ENCODE measurements around the gene DDX28. TPM values are rescaled to one million over a fixed set of nuclear protein-coding genes. Genes with fewer than 3 reads are reported as not detected.

Gene DDX28, protein sequence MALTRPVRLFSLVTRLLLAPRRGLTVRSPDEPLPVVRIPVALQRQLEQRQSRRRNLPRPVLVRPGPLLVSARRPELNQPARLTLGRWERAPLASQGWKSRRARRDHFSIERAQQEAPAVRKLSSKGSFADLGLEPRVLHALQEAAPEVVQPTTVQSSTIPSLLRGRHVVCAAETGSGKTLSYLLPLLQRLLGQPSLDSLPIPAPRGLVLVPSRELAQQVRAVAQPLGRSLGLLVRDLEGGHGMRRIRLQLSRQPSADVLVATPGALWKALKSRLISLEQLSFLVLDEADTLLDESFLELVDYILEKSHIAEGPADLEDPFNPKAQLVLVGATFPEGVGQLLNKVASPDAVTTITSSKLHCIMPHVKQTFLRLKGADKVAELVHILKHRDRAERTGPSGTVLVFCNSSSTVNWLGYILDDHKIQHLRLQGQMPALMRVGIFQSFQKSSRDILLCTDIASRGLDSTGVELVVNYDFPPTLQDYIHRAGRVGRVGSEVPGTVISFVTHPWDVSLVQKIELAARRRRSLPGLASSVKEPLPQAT
- 17.9 and 18.0 TPM in 2 replicates for total RNA-seq (2014; rRNA removed; shearing (Covaris generic); ENCODE audit: low replicate concordance)

DNA sequence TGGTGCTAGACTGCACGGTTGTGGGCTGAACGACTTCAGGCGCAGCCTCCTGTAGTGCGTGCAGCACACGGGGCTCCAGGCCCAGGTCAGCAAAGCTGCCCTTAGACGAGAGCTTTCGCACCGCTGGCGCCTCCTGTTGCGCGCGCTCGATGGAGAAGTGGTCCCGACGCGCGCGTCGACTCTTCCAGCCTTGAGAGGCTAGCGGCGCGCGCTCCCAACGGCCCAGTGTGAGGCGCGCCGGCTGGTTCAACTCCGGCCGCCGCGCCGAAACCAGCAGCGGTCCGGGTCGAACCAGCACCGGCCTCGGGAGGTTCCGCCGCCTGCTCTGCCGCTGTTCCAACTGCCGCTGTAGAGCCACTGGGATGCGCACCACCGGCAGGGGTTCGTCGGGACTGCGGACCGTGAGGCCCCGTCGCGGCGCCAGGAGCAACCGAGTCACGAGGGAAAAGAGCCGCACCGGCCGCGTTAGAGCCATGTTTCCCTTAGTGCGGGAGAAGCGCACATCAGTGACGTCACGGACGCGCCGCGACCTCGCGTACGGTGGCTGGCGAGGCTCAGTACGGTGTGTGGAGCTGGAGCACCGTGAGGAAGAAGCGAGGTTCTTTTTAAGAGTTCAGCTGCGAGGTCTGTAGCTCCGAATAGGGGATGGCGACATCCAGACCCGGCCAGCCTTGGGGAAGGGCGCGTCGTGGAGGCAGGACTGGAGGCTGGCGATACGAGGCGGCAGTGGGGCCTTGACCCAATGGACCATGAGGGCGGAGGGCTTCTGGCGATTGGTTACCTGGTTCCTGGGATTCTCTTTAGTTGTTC is at the start of gene DDX28, which contains the start of gene DUS2:
TSS of gene DDX28 (minus strand) at position 505 of the 810 bp plus-strand sequence. CDS start at position 475, 30 bp downstream.
TSS of gene DUS2 (plus strand) at position 557 of the 810 bp plus-strand sequence. CDS start 14,740 bp downstream, outside the sequence.
- DNase-seq: peak; percentile 82
- Histone ChIP-seq H3K36me3 (peaks cover 3% of the 10 kb centered on the region; the same call in 1 of the 2 replicates), H3K27me3 (no peaks in the 10 kb centered on the region), H3K9me3 (no peaks in the 10 kb centered on the region), H3K4me3 (peak within 1 kb of the TSS; percentile 91)

DNA sequence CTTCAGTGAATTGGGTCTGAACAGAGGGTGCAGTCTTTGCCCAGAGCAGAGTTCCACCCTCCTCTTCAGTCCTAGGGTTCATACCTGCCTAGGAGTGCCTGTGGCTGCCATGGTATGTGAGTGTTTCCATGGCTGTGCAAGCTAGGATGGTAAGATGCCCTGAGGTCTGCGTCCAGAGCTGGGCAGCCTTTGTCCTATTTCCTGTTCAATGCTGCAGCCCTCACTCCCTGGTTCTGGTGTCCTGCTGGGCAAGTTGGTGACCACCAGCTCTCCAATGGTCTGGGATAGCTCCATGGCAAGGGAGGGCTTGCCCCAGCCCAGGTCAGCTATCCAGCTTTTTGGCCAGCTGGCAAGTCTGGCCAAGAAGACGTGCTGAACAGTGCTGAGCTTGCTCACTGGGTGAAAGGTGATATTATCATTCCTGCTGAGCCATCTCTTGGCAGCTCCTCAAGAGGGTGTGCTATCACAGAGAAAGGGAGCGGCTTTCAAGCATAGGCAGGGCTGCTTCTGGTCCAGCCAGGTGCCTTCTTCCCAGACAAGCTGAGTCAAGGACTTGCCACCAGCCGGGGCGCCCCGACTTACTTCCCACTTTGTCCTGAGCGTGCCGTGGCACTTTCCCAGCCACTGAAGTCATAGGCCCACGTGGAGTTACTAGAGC is 49.1 kb upstream of the DDX28 start:
- Histone ChIP-seq H3K9me3 (no peaks in the 10 kb centered on the region), H3K4me3 (no peak overlapping the region), H3K27me3 (no peaks in the 10 kb centered on the region), H3K36me3 (no peaks in the 10 kb centered on the region)
- peak; percentile 52 for DNase-seq

DNA sequence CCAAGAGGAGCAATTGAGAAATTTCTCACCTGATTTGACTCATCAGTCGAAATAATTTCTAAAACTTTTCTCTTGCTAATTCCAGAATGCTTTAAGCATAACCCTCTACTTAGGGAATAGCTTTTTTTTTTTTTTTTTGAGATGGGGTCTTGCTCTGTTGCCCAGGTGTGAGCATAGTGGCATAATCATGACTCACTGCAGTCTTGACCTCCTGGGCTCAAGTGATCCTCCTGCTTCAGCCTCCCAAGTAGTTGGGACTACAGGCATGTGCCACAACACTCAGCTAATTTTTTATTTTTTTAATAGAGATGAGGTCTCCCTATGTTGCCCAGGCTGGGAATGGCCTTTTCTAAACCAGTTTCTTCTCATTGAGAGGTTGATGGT is 48.5 kb upstream of the DDX28 start:
- H3K9me3 ChIP-seq: no peaks in the 10 kb centered on the region
- H3K36me3 ChIP-seq: no peaks in the 10 kb centered on the region
- no peaks in the 10 kb centered on the region for H3K27me3 ChIP-seq
- no peak for DNase-seq
- no peak overlapping the region for H3K4me3 ChIP-seq

DNA sequence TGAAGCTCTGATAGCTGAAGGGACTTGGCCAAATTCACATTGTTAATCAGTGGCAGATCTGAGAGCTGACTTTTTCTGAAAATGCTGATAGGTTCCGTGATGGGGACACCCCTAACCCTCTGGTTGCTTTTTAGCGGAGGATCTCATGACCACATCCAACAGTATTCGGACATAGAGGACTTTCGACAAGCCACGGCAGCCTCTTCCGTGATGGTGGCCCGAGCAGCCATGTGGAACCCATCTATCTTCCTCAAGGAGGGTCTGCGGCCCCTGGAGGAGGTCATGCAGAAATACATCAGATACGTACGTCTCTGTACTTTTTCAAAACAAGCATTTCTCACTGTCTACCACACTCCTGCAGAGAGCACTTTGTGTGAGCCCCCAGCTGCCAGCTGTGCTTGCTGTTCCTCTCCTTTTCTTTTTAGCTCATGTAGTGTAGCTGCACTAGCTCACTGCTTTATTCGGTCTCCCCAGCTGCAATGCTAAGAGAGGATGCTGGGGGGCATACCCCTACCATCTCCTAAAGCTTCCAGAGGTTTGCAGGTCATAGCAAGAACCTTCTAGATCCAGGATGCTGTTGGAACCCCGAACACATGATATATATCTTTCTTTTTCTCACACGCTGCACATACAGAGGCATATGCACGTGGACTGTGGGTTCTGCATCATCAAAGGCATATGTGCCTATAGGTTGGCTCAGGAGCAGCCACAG is 47.9 kb upstream of the DDX28 start:
- no peak overlapping the region for H3K4me3 ChIP-seq
- no peaks in the 10 kb centered on the region for H3K27me3 ChIP-seq
- no peaks in the 10 kb centered on the region for H3K9me3 ChIP-seq
- no peaks in the 10 kb centered on the region for H3K36me3 ChIP-seq
- DNase-seq: no peak

DNA sequence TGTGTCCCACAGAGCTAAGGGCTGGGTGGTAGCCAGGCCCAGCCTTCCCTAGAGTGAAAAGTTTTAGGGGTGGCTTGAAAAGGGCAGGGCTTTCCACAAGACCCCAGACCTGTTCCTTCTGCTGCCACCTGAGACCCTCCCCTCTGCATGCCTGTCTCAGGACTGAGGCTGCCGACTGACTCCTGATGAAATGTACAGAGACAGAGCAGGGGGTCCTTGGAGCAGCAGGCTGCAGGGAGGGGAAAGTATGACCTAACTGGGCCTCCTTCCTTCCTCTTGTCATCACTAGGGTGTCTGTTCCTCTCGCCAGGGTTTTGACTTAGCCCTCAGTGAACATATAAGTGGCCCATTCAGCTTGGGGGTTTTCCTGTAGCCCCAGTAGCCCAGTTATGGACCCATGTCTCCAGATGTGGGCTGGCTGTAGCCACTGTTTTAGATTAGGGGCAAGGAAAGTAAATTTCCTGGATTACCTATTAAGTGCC is 47.3 kb upstream of the DDX28 start:
- DNase-seq: no peak
- H3K9me3 ChIP-seq: no peaks in the 10 kb centered on the region
- no peaks in the 10 kb centered on the region for H3K36me3 ChIP-seq
- no peaks in the 10 kb centered on the region for H3K27me3 ChIP-seq
- no peak overlapping the region for H3K4me3 ChIP-seq

DNA sequence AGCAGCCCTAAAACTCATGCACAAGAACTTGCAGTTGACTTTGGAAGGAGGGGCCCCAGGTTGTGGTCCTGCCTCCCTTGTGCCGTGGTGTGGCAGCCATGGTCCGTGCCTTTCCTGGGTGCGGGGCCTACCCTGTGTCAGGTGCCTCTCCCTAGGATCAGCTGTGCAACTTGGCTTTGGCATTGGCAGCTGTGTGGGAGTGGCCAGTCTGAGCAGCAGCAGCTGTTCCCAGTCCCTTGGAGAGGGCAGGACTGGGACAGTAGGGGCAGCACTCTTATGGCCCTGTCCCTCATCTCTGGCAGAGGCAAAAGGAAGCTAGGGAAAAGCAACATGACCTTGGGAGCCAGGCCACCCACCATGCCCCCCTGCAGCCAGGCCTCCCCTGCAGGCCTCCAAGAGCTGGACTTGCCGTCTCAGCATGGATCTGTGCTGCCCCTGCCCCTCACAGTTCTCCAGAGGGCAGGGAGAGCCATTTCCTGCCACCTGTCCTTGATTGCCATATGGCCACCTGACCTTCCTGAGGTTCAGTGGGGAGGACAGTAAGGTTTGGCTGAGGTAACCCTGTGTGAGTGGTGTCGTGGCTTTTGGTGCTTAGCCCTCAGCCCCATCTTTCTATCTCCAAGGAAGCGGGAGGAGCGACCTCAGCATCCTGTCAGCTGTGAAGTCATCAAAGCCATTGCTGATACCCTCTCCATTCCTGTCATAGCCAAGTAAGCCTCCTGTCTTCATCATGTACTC is 46.6 kb upstream of the DDX28 start:
- no peaks in the 10 kb centered on the region for H3K27me3 ChIP-seq
- no peak for DNase-seq
- H3K36me3 ChIP-seq: no peaks in the 10 kb centered on the region; the same call in 1 of the 2 replicates
- H3K9me3 ChIP-seq: no peaks in the 10 kb centered on the region
- no peak overlapping the region for H3K4me3 ChIP-seq

DNA sequence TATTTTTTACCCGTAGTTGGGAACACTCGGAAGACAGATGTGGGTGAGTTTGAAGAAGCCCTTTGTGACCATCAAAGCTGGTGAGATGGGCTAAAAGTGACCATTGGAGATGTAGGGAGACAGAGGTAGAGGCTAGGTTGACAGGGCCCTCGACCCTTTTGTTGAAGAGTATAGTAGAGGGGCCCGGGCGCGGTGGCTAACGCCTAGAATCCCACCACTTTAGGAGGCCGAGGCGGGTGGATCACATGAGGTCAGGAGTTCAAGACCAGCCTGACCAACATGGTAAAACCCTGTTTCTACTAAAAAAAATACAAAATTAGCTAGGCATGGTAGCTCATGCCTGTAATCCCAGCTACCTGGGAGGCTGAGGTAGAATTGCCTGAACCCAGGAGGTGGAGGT is 45.9 kb upstream of the DDX28 start:
- no peak for DNase-seq
- H3K27me3 ChIP-seq: no peaks in the 10 kb centered on the region
- H3K4me3 ChIP-seq: no peak overlapping the region

DNA sequence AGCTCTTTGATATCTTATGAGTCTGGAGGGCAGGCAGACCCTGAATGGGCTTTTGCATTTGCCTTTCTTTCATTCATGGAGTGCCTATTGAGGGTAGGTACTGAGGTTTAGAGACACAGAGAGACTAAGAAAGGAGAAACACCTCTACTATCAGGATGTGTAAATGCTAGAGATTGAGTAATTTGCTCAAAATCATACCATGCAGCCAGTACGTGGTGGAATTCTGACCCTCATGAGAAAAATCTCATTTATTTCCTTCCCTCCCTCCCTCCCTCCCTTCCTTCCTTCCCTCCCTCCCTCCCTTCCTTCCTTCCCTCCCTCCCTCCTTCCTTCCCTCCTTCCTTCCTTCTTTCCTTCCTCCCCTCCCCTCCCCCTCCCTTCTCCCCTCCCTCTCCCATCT is 43.7 kb upstream of the DDX28 start:
- Histone ChIP-seq H3K9me3 (no peaks in the 10 kb centered on the region), H3K27me3 (no peaks in the 10 kb centered on the region), H3K4me3 (no peak overlapping the region), H3K36me3 (no peaks in the 10 kb centered on the region; the same call in 1 of the 2 replicates)
- no peak for DNase-seq

More for the DNA sequence above, 45.9 kb upstream of the DDX28 start:
- Histone ChIP-seq H3K9me3 (no peaks in the 10 kb centered on the region), H3K36me3 (no peaks in the 10 kb centered on the region; the same call in 1 of the 2 replicates)

DNA sequence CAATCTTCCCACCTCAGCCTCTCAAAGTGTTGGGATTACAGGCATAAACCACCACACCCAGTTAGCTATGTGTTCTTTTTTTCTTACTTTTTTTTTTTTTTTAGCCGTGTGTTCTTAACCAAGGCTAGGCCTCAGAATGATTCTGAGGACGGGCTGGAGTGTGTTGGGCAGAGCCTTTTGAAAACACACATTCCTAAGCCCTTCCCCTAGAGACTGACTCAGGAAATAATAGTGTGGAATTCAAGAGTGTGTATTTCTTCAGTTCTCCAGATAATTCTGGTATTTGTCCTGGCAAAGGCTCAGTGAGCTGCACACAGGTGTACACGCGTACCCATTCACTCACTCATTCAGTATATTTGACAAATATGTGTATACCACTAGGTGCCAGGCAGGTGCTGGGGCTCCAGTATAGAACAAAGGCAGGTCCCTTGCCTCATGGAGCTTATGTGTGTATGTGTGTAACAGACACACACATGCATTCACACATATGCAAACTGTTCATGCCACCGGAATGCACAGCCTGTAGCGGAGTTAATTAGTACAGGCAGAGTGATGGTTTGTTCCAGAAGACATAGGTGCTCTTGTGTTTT is 42.8 kb upstream of the DDX28 start:
- no peaks in the 10 kb centered on the region for H3K9me3 ChIP-seq
- no peak for DNase-seq
- H3K27me3 ChIP-seq: no peaks in the 10 kb centered on the region
- H3K36me3 ChIP-seq: no peaks in the 10 kb centered on the region; the same call in 1 of the 2 replicates
- H3K4me3 ChIP-seq: no peak overlapping the region

DNA sequence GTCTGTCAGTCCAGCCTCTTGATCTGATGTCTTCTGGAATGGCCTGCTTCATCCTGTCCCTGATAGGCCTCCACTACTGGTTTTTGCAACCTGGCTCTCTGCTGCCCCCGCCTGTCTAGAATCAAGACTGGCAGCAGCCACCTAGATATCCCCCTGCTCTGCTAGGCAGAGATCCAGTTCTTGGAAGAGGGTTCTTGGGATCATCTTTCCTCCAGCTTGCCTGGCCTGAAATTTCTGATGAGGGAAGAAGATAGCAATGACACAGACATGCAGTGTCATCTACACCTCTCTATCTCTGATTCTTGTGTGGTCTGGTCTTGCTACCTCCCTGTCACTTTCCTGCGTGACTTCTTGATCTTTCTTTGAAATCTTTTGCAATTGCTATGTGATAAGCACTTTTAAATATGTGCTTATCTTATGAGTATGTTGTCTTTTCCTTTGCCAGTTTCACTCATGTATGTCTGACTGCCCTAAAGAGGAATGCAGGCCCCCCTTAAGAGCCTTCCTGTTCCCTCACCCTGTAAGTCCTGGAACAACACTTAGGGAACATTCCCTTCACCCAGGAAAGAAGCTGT is 41.8 kb upstream of the DDX28 start:
- no peaks in the 10 kb centered on the region for H3K9me3 ChIP-seq
- H3K36me3 ChIP-seq: no peaks in the 10 kb centered on the region; the same call in 1 of the 2 replicates
- no peaks in the 10 kb centered on the region for H3K27me3 ChIP-seq
- no peak overlapping the region for H3K4me3 ChIP-seq
- peak; percentile 49 for DNase-seq

DNA sequence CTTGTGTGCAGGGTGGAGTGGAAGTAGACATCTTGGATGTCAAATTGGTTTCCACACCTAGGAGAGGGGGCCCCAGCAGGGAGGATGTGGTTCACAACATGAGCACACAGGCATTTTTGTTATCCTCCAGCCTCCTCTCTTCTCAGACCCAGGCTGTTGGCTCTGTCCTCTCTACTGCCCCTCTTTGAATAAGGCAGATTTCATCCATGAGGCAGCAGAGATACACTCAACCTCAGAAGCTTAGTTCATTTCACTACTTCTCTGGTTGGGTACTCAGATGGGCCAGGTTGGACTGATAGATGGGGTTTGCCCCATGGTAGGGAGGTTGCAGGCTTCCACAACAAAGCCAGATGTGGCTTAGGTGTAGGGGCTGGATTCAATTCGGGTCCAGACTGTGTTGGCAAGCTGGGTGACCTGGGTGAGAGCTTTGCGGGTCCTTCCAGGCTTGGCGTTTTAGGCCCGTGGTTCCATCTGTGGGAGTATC is 39.9 kb upstream of the DDX28 start:
- no peaks in the 10 kb centered on the region; the same call in 1 of the 2 replicates for H3K36me3 ChIP-seq
- H3K27me3 ChIP-seq: no peaks in the 10 kb centered on the region
- H3K4me3 ChIP-seq: no peak overlapping the region
- no peaks in the 10 kb centered on the region for H3K9me3 ChIP-seq
- DNase-seq: no peak

DNA sequence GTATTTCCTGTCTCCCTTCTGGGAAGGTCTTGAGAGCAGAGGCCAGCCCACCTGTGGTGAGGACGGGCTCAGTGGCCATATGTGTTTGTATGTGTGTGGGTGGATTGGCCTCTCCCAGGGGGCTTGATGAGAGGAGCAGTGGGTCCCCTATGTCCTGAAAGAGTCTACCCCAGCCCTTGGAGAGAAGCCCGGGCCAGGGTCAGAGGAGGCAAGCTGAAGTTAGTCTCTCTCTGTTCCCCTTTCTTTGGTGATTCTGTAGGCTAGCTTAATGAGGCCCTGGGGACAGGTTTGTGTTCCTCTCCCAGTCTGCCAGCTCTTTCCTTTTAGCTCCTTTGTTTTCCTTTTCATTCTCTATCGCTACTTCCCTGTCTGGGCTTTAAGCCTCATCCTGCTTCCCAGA is 38.4 kb upstream of the DDX28 start:
- no peaks in the 10 kb centered on the region for H3K27me3 ChIP-seq
- H3K36me3 ChIP-seq: no peaks in the 10 kb centered on the region; the same call in 1 of the 2 replicates
- DNase-seq: no peak
- H3K9me3 ChIP-seq: no peaks in the 10 kb centered on the region
- no peak overlapping the region for H3K4me3 ChIP-seq

DNA sequence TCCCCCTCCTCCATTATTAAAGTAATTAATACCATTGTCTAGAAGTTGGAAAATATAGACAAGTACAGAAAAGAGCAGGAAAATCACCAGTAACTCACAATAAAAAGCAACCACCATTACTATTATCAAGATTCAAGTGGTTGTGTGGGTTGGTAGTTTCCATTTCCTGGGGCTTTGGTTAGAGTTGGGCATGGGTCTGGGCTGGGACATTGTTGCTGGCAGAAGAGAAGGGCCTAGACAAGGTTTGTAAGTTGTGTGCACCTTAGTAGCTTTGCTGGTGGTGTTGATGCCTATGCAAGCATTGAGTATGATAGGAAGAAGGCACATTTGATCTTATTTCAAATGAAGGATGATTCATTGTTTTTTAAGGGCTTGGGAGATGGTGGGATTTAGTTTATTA is 36.8 kb upstream of the DDX28 start:
- no peaks in the 10 kb centered on the region; the same call in 1 of the 2 replicates for H3K36me3 ChIP-seq
- H3K4me3 ChIP-seq: no peak overlapping the region
- no peak for DNase-seq
- H3K27me3 ChIP-seq: no peaks in the 10 kb centered on the region
- no peaks in the 10 kb centered on the region for H3K9me3 ChIP-seq

DNA sequence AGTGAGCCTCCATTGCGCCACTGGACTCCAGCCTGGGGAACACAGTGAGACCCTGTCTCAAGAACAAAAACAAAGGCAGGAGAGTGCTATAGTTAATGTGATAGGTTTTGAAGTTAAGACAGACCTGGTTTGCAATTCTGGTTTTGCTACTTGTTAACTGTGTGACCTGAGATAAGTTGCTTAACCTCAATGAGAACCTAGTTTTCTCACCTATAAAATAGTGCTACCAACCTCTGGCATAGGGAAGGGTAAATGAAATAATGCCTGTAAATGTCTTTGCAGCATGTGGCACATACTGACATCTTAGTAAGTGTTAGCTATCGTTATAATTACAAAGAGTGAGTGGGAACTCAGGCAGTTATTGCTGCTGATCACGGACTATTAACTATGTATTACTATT is 32.4 kb upstream of the DDX28 start:
- Histone ChIP-seq H3K27me3 (no peaks in the 10 kb centered on the region), H3K4me3 (no peak overlapping the region), H3K9me3 (no peaks in the 10 kb centered on the region), H3K36me3 (peaks cover 2% of the 10 kb centered on the region)
- no peak for DNase-seq
